CD4-positive, alpha-beta T cell (primary cell): Measurements from ENCODE around the gene TNFRSF18. TPM values are rescaled to one million over a fixed set of nuclear protein-coding genes. Genes with fewer than 3 reads are reported as not detected.

Experiments used
- ATAC-seq: fragments of 200-7000 bp; cut with Tn5 transposase; one replicate; pipeline ENCODE4 v1.10.0; 2022; ENCODE audit warnings: mild to moderate bottlenecking; ENCODE audit not compliant: poor library complexity
- CTCF ChIA-PET: fragments of 350-600 bp; sonication (Branson Sonifier 250); formaldehyde crosslinking; loops from one replicate; lab custom pipeline; 2021; ENCODE audit warnings: antibody characterized with exemption, inconsistent platforms; lab: Charles Lee
- POLR2A ChIA-PET: fragments of 350-600 bp; sonication (Branson Sonifier 250); formaldehyde crosslinking; loops from one replicate; lab custom pipeline; 2021; ENCODE audit warnings: antibody characterized with exemption, inconsistent platforms; lab: Charles Lee
- DNase-seq, 14 experiments: peaks; one replicate each; pipeline ENCODE4 v3.0.0-alpha.2; 2013 to 2020; ENCODE audit warnings: mixed read lengths in 2 of 14
- H3K27ac ChIP-seq, 2 donors: one replicate each; pipeline versions ENCODE4 v1.5.1 to v1.7.0; 2013; ENCODE audit warnings: low read length in 2 of 2, low read depth in 1 of 2, mild to moderate bottlenecking in 1 of 2
- H3K27me3 ChIP-seq, 2 experiments: 1 replicate in 1 of 2; 2 replicates in 1 of 2; pipeline versions ENCODE4 v1.6.1 to v1.7.0; 2013; ENCODE audit warnings: low read length in 2 of 2, control low read depth in 1 of 2, mild to moderate bottlenecking in 1 of 2, moderate library complexity in 1 of 2; ENCODE audit not compliant: insufficient read depth in 2 of 2, control insufficient read depth in 1 of 2
- H3K36me3 ChIP-seq: one replicate; pipeline ENCODE4 v1.6.1; 2013; ENCODE audit warnings: low read length, control low read depth; ENCODE audit not compliant: insufficient read depth
- H3K4me1 ChIP-seq: one replicate; pipeline ENCODE4 v1.6.1; 2013; ENCODE audit warnings: low read length, control low read depth; ENCODE audit not compliant: insufficient read depth
- H3K4me3 ChIP-seq: one replicate; pipeline ENCODE4 v1.5.1; 2013; ENCODE audit warnings: mild to moderate bottlenecking, low read length, moderate library complexity
- H3K9me3 ChIP-seq, 2 experiments: 1 replicate in 1 of 2; 2 replicates in 1 of 2; pipeline versions ENCODE4 v1.6.1 to v1.7.0; 2013; ENCODE audit warnings: low read length in 2 of 2, mild to moderate bottlenecking in 2 of 2, control low read depth in 1 of 2, moderate library complexity in 1 of 2; ENCODE audit not compliant: control insufficient read depth in 1 of 2, insufficient read depth in 1 of 2
- H3K27ac Mint-ChIP-seq: one replicate; pipeline ENCODE4 v1.8.0; 2020; ENCODE audit warnings: mixed read lengths
- H3K27me3 Mint-ChIP-seq: one replicate; pipeline ENCODE4 v1.8.0; 2021; ENCODE audit warnings: mixed read lengths
- H3K36me3 Mint-ChIP-seq: one replicate; pipeline ENCODE4 v1.8.0; 2021; ENCODE audit warnings: low read depth, mixed read lengths
- H3K4me1 Mint-ChIP-seq: one replicate; pipeline ENCODE4 v1.8.0; 2021; ENCODE audit warnings: low read depth, mixed read lengths
- H3K4me3 Mint-ChIP-seq: one replicate; pipeline ENCODE4 v1.8.0; 2020; ENCODE audit warnings: mild to moderate bottlenecking, mixed read lengths
- H3K9me3 Mint-ChIP-seq: one replicate; pipeline ENCODE4 v1.8.0; 2020; ENCODE audit warnings: mixed read lengths
- CTCF ChIP-seq: fragments of 200-600 bp; IDR thresholded peaks from one replicate; pipeline ENCODE4 v1.8.0; 2022; ENCODE audit warnings: antibody characterized with exemption, mild to moderate bottlenecking
- intact Hi-C, 2 experiments: fragments of 100-400 bp; cut with DNase I in 1 of 2; cut with micrococcal nuclease in 1 of 2; formaldehyde crosslinking; loops; one replicate each; pipeline versions ENCODE4 v1.15.1 to v1.9.0; 2023 to 2025; cut with DNase I, micrococcal nuclease
- total RNA-seq, 174 experiments: library from RNA in 2 of 174; stranded (reverse) in 2 of 174; gene quantifications; one replicate each; pipeline ENCODE4 v1.2.3 and lab custom pipeline; 2021 to 2026

Gene TNFRSF18
- total RNA-seq, 2 experiments from 2014 or later: 14.8 to 17.8 TPM

GRCh38 chr1:1246577-1247340 lies 40.4 kb upstream of the TNFRSF18 start, which contains the start of gene C1QTNF12:
TSS of gene C1QTNF12 (minus strand) at chr1:1246722. CDS start at chr1:1246690, 32 bp downstream.
- no peak for TF ChIP-seq CTCF
- no peak within 1 kb of the TSS for H3K4me3 Mint-ChIP-seq
- peaks cover 24% of the 10 kb centered on the region for H3K4me1 ChIP-seq
- no peaks in the 10 kb centered on the region for H3K36me3 Mint-ChIP-seq
- H3K4me1 Mint-ChIP-seq: no peaks in the 10 kb centered on the region
- peaks cover 11 to 17% of the 10 kb centered on the region in 2 experiments for H3K27me3 ChIP-seq
- H3K27ac Mint-ChIP-seq: no peak within 1 kb of the TSS
- ChIA-PET POLR2A (no interaction called here), CTCF (no interaction called here)
- H3K36me3 ChIP-seq: no peaks in the 10 kb centered on the region
- no peak for DNase-seq
- H3K27me3 Mint-ChIP-seq: no peaks in the 10 kb centered on the region
- H3K9me3 Mint-ChIP-seq: no peaks in the 10 kb centered on the region
- H3K27ac ChIP-seq: no peak within 1 kb of the TSS
- no peak within 1 kb of the TSS for H3K4me3 ChIP-seq
- ATAC-seq: no peak
- intact Hi-C loops: no loop called here
- H3K9me3 ChIP-seq: peaks cover 0 to 10% of the 10 kb centered on the region in 2 experiments

DNA sequence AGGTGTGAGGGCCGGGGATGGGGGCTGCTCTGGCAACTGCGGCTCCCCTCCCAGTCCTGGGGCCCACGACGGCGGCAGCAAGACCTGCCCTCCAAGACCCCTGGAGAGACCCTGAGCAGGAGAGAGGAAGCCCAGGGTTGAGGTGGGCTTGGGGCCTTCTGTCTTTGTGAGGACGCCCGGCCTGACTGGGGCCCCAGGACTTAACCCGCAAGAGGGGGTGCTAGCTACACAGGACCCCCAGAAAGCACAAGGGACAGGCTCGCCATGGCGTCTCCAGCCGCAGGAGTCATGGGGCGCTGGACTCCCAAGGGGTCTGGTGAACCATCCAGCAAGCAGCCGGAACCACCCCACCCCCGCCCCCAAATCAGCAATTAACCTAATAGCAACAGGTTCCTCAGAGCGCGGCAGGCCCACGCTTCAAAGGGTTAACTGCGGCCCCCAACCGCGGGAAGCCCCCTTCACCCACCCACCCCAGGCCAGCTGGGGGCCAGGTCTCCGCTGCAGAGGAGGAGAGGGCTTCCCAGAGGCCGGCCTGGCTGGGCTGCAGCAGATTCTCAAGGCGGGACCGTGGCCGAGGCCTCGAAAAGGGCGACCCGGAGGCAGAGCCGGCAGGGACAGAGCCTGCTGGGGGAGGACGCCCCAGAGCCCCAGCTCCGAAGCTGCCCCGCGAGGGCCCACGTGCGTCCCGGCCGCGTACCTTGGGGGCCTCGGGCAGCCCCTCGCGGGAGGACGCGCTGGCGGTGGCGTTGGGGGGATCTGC lies 39.6 kb upstream of the TNFRSF18 start:
- intact Hi-C loops: no loop called here
- no peaks in the 10 kb centered on the region for H3K9me3 Mint-ChIP-seq
- H3K4me1 ChIP-seq: peaks cover 17% of the 10 kb centered on the region
- H3K27ac Mint-ChIP-seq: no peak overlapping the region
- peaks cover 11 to 17% of the 10 kb centered on the region in 2 experiments for H3K27me3 ChIP-seq
- no peaks in the 10 kb centered on the region for H3K27me3 Mint-ChIP-seq
- ATAC-seq (no peak), DNase-seq (no peak)
- no peaks in the 10 kb centered on the region for H3K36me3 ChIP-seq
- ChIA-PET CTCF (no interaction called here), POLR2A (no interaction called here)
- H3K4me1 Mint-ChIP-seq: no peaks in the 10 kb centered on the region
- no peaks in the 10 kb centered on the region for H3K36me3 Mint-ChIP-seq
- no peak overlapping the region for H3K4me3 Mint-ChIP-seq
- peaks cover 0 to 18% of the 10 kb centered on the region in 2 experiments for H3K9me3 ChIP-seq
- H3K27ac ChIP-seq: no peak overlapping the region
- H3K4me3 ChIP-seq: no peak overlapping the region
- no peak for TF ChIP-seq CTCF

- POLR2A ChIA-PET: no interaction called here
- peaks cover 11 to 17% of the 10 kb centered on the region in 2 experiments for H3K27me3 ChIP-seq
- Mint-ChIP-seq H3K4me1 (no peaks in the 10 kb centered on the region), H3K9me3 (no peaks in the 10 kb centered on the region), H3K27ac (no peak overlapping the region), H3K36me3 (no peaks in the 10 kb centered on the region), H3K4me3 (no peak overlapping the region), H3K27me3 (no peaks in the 10 kb centered on the region)
- DNase-seq: no peak
- no peaks in the 10 kb centered on the region for H3K36me3 ChIP-seq
- CTCF ChIA-PET: no interaction called here
- peaks cover 10% of the 10 kb centered on the region for H3K4me1 ChIP-seq
- H3K9me3 ChIP-seq: peaks cover 0 to 18% of the 10 kb centered on the region in 2 experiments
- H3K27ac ChIP-seq: no peak overlapping the region
- H3K4me3 ChIP-seq: no peak overlapping the region
- ATAC-seq: no peak
- intact Hi-C loops: no loop called here
- no peak for TF ChIP-seq CTCF
Measured at GRCh38 chr1:1245178-1245816, 38.9 kb upstream of the TNFRSF18 start.
